ENCODE measurements around the gene DENND1B.

The DENND1B gene

GRCh38 chr1:197680311-197680710 is 95.0 kb downstream of the DENND1B start:
- no peak for DNase-seq

GRCh38 chr1:197677752-197678295 is 97.5 kb downstream of the DENND1B start:
- DNase-seq, result no peak

GRCh38 chr1:197677313-197677712 is 98.0 kb downstream of the DENND1B start:
- no peak for DNase-seq

- peak; percentile 41 for DNase-seq
Measured at GRCh38 chr1:197675583-197676208, 99.6 kb downstream of the DENND1B start.

GRCh38 chr1:197674286-197674685 is 101.0 kb downstream of the DENND1B start:
- peak; percentile 17 for DNase-seq

DNA sequence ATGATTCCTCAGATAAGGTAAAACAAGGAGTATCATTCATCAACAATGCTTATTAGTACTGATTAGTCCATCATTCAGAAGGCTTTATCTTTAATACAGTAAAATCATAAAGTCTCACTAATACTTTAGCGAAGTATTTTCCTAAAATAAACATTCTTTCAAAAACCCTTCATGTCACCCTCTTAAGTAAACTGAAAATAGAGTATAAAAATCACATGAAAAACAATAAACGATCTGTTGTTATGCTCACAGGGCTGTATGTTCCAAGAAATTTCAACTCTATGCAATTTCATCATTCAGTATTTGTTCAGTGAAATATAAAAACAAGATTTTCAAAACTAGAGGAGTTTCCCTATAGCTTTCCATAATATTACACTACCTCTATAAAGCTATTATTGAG is 102.0 kb downstream of the DENND1B start:
- DNase-seq, result no peak

GRCh38 chr1:197672347-197672746 is 102.9 kb downstream of the DENND1B start:
- no peak for DNase-seq

GRCh38 chr1:197671920-197672319 is 103.4 kb downstream of the DENND1B start:
- no peak for DNase-seq

DNA sequence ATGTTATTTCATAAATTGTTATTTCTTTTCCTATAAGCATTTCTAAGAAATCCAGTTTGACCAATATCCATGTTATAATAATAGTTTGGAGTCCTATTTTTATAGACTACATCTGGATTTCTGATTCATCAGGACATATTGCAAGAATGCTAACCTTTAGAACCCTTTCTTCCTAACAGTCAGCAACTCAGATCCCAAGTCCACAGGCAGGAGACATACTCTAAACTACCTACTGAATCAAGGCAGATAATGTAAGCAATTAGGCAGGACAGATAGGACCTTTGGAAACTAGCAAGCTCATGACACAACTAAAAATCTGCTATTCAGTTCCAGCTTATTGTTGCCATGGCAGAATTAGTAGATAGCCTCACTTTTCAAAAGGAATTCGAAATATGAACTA is 104.1 kb downstream of the DENND1B start:
- no peak for DNase-seq

- DNase-seq, result no peak
Measured at GRCh38 chr1:197666769-197667285, 108.5 kb downstream of the DENND1B start.

- no peak for DNase-seq
Measured at GRCh38 chr1:197664391-197664790, 110.9 kb downstream of the DENND1B start.

GRCh38 chr1:197663162-197663953 is 111.9 kb downstream of the DENND1B start:
- DNase-seq, result no peak

GRCh38 chr1:197660389-197660788 is 114.9 kb downstream of the DENND1B start:
- DNase-seq, result no peak

- DNase-seq, result no peak
Measured at GRCh38 chr1:197659171-197659570, 116.1 kb downstream of the DENND1B start.

DNA sequence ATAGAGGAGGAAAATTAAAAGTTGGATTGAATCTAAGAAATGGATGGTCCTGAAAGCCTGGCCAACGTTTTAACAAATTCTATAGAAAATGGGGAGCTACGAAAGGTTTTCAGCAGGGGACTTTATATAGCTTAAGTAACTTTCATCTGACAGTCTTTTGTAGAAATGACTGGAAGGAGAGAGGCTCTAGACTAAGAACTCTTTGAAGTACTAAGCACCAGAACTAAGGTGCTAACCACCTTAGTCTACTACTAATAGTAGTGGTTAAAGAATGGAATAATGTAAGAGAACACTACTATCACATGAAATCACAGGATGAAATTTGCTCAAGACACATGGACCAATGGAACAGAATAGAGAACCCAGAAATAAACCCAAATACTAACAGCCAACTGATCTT is 126.1 kb downstream of the DENND1B start:
- DNase-seq, result no peak

DNA sequence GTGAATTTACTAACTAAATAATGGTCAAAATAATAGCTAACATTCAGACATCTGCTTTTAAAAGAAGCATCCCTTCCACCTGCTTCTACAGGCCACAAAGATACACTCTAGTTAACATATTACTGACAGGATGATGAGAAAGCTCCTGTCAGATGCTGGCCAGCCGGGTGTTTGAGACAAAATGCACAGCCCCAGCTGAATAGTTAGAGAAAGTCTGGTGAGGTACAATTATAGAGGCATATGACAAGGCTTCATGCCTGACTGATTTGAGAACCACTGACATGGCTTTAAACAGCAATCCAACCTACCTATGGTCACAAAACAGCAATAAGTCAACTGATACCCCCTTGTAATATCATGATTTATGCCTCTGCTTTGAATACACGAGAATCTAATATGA is 137.0 kb downstream of the DENND1B start:
- peak; percentile 26 for DNase-seq

DNA sequence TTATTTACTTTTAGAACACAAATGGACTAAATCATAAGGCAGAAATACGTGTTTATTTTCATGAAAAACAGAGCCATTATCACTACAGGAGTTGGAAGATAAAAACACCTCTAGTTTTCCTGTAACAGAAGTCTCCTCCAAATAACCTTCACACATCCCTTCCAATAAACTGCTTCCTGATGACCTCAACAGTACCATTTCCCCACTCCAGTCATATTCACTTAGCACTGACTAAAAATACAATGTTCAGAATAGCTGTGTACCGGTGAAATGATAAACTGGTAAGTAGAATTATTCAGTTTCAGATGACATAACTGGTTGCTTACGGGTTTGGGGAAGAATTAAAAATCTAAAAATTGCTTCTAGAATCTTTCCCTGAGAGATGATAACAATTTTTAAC is 137.9 kb downstream of the DENND1B start:
- peak; percentile 4 for DNase-seq

DNA sequence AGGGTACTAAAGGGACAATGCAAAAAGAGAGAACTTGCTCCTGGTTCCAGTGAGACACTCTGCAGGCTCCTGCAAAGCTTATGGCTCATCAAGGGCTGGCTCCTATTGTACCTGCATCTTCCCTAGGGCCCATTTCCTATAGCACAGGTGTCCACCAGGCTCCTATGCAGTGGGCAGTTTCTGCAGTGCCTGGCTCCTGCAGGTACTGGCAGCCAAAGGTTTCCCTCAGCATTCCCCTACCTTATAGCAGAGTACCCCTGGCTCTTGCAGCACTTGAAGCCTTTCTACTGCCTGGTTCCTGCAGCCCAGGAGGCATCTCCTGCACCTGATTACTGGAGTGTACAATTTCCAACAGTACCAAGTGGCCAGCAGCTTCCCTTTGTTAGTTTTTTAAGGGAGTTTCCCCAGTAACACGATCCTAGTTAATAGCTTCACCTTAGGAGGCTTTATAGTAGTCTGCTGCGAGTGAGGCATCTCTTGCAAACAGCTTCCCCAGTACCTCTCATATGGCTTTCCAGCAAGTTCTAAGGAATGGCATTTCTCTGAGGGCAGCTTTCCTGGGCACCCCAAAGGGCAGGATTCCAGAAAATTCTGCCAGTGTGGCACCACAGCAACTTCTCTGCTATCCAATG is 141.7 kb downstream of the DENND1B start:
- no peak for DNase-seq

DNA sequence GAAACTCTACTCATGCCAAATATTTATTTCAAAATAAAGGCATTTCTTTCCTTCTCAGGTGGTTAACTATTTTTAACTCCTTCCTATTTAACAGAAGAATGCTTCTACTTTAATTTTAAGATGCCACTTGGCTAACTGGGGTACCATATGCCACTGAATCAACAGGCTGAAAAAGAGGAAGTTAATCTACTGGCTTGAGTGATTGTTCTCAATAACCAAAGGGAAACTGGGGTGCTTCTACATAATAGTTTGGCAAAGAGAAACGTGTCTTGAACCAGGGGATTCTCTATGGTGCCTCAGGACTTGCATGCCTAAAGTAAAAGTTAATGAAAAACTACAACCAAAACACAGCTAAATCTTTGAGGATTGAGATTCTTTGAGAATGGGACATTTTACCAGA is 142.6 kb downstream of the DENND1B start:
- DNase-seq, result no peak

DNA sequence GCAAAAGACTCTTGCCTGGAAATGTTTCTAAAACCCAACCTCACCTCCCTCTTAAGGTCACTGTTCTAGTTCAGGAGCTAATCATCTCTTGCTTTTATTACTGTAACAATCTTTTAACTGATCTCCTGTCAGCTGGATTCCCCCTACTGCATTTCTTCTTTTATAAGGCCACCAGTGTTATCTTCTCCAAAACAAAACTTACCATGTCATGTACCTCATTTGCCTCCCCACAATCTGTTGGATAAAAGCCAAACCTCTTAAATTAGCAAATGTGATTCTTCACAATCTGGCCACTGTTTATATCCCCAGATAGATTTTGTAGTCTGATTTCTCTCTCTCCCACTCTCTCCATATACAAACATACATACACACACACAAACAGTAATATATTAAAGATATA is 143.3 kb downstream of the DENND1B start:
- DNase-seq, result no peak

DNA sequence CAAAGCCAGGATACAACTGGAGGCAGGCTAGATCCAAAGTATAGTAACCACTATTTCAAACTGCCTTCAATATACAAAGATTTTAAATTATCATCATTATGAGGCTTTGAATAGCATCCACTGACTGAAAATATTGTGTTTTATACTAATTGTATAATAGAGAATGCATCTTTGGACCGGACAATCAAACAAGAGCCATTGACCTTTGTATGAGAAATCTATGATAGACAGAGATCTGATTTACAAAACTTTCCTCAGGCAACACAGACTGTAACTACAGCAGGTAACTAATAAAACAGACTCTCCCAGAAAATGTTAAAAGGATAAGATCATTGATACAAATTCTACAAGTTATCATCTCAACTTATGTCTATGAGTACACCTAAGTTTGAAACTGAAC is 152.9 kb downstream of the DENND1B start:
- DNase-seq, result no peak

GRCh38 chr1:197621761-197622160 is 153.5 kb downstream of the DENND1B start:
- no peak for DNase-seq

DNA sequence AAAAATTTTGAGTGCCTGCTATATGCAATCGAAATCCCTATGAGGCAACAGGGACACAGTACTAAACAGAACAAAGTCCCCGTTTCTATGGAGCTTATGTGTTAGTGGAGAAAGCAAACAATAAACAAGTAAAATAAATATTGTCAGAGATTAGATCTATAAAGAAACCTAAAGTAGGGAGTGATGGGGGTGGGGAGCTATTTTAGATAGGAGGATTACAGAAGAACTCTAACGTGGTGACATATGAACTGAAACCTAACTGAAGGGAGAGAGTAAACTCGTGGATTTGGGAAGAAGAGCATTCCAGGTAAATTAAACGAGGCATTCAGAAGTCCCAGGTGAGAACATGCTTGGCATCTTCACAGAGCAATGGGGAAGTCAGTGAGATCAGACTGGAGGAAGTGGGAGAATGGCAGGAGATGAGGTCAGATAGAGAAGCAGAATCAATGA is 154.5 kb downstream of the DENND1B start:
- no peak for DNase-seq

Measured in retina (tissue), 1 donor.